ENCODE data around the gene ATXN1. TPM values are rescaled to one million over a fixed set of nuclear protein-coding genes. Genes with fewer than 3 reads are reported as not detected.
"Not testable (repeated sequence)": the region's sequence is repeated elsewhere in the genome, so short reads cannot be mapped to it uniquely, and the experiment has no call there.

ATXN1 gene
- total RNA-seq, 1 donor from 2014 or later, result 23.7 TPM

- DNase-seq (ENCODE audit: extremely low read depth, low read depth, low spot score), result no peak
Observed at GRCh38 chr6:16470502-16471221, 290.6 kb downstream of the ATXN1 start.

GRCh38 chr6:16468991-16469615 is 292.2 kb downstream of the ATXN1 start:
- no peak for DNase-seq (ENCODE audit: extremely low read depth, low read depth, low spot score)

GRCh38 chr6:16466800-16467553 is 294.3 kb downstream of the ATXN1 start:
- no peak for DNase-seq (ENCODE audit: extremely low read depth, low read depth, low spot score)

GRCh38 chr6:16464045-16464444 is 297.2 kb downstream of the ATXN1 start:
- no peak for DNase-seq (ENCODE audit: extremely low read depth, low read depth, low spot score)

- not testable (repeated sequence) for DNase-seq (ENCODE audit: extremely low read depth, low read depth, low spot score)
Observed at GRCh38 chr6:16463246-16463645, 298.0 kb downstream of the ATXN1 start.

- no peak for DNase-seq (ENCODE audit: extremely low read depth, low read depth, low spot score)
Observed at GRCh38 chr6:16461491-16461890, 299.8 kb downstream of the ATXN1 start.

GRCh38 chr6:16459472-16459871 is 301.8 kb downstream of the ATXN1 start:
- DNase-seq (ENCODE audit: extremely low read depth, low read depth, low spot score), result not testable (repeated sequence)

GRCh38 chr6:16452348-16452747 is 308.9 kb downstream of the ATXN1 start:
- no peak for DNase-seq (ENCODE audit: extremely low read depth, low read depth, low spot score)

- no peak for DNase-seq (ENCODE audit: extremely low read depth, low read depth, low spot score)
Observed at GRCh38 chr6:16450821-16451220, 310.4 kb downstream of the ATXN1 start.

GRCh38 chr6:16450285-16450684 is 311.0 kb downstream of the ATXN1 start:
- no peak for DNase-seq (ENCODE audit: extremely low read depth, low read depth, low spot score)

- DNase-seq (ENCODE audit: extremely low read depth, low read depth, low spot score), result no peak
Observed at GRCh38 chr6:16446273-16446672, 315.0 kb downstream of the ATXN1 start.

GRCh38 chr6:16442031-16442430 is 319.2 kb downstream of the ATXN1 start:
- no peak for DNase-seq (ENCODE audit: extremely low read depth, low read depth, low spot score)

GRCh38 chr6:16441262-16441661 is 320.0 kb downstream of the ATXN1 start:
- DNase-seq (ENCODE audit: extremely low read depth, low read depth, low spot score), result no peak

GRCh38 chr6:16440636-16441212 is 320.5 kb downstream of the ATXN1 start:
- no peak for DNase-seq (ENCODE audit: extremely low read depth, low read depth, low spot score)

GRCh38 chr6:16438718-16439591 is 322.3 kb downstream of the ATXN1 start:
- DNase-seq (ENCODE audit: extremely low read depth, low read depth, low spot score), result no peak

GRCh38 chr6:16437984-16438383 is 323.3 kb downstream of the ATXN1 start:
- DNase-seq (ENCODE audit: extremely low read depth, low read depth, low spot score), result no peak

GRCh38 chr6:16437095-16437494 is 324.2 kb downstream of the ATXN1 start:
- no peak for DNase-seq (ENCODE audit: extremely low read depth, low read depth, low spot score)

- DNase-seq (ENCODE audit: extremely low read depth, low read depth, low spot score), result no peak
Observed at GRCh38 chr6:16436550-16436949, 324.7 kb downstream of the ATXN1 start.

- DNase-seq (ENCODE audit: extremely low read depth, low read depth, low spot score), result no peak
Observed at GRCh38 chr6:16434885-16435284, 326.4 kb downstream of the ATXN1 start.

GRCh38 chr6:16433338-16433890 is 327.8 kb downstream of the ATXN1 start:
- DNase-seq (ENCODE audit: extremely low read depth, low read depth, low spot score), result no peak
